Nephron (organoid): ENCODE data around the gene SPATS2L.
A peak's percentile ranks its signal among the peaks of the same experiment; 100 is the strongest.

ENCODE experiments used
- H3K27ac Mint-ChIP-seq, 3 experiments: 2 replicates each; pipeline ENCODE4 v1.8.0; 2020; ENCODE audit warnings: mixed read lengths in 3 of 3, mild to moderate bottlenecking in 2 of 3, moderate library complexity in 1 of 3
- H3K27me3 Mint-ChIP-seq: 2 replicates; pipeline ENCODE4 v1.8.0; 2021; ENCODE audit warnings: low read depth, mild to moderate bottlenecking, moderate library complexity, mixed read lengths
- H3K36me3 Mint-ChIP-seq: 2 replicates; pipeline ENCODE4 v1.8.0; 2020; ENCODE audit warnings: low read depth, mixed read lengths
- H3K4me1 Mint-ChIP-seq: 2 replicates; pipeline ENCODE4 v1.8.0; 2020; ENCODE audit warnings: mixed read lengths
- H3K4me3 Mint-ChIP-seq, 3 experiments: 2 replicates each; pipeline ENCODE4 v1.8.0; 2020; ENCODE audit warnings: mild to moderate bottlenecking in 3 of 3, mixed read lengths in 3 of 3, moderate library complexity in 2 of 3
- H3K9me3 Mint-ChIP-seq: 2 replicates; pipeline ENCODE4 v1.8.0; 2020; ENCODE audit warnings: mixed read lengths
- CTCF ChIP-seq, 3 experiments: fragments of 200-600 bp; sonication (generic); IDR thresholded peaks; one replicate each; pipeline ENCODE4 v1.5.0; 2021; ENCODE audit warnings: antibody characterized with exemption in 3 of 3; ENCODE audit not compliant: unreplicated experiment in 3 of 3

The SPATS2L gene

GRCh38 chr2:200306196-200306930, at the start of gene SPATS2L:
TSS of gene SPATS2L (plus strand) at chr2:200306693. CDS start at chr2:200389245, 82,552 bp downstream.
- Mint-ChIP-seq H3K4me1 (peaks cover 57% of the 10 kb centered on the region), H3K4me3 (peak within 1 kb of the TSS; percentile 86 to 95 (median 94)), H3K27me3 (no peaks in the 10 kb centered on the region), H3K9me3 (no peaks in the 10 kb centered on the region), H3K36me3 (peaks cover 4% of the 10 kb centered on the region), H3K27ac (peak within 1 kb of the TSS; percentile 96 to 98 (median 98))
- TF ChIP-seq CTCF (IDR thresholded peaks at IDR 0.05; ENCODE audit: unreplicated experiment in 3 of 3): no peak

DNA sequence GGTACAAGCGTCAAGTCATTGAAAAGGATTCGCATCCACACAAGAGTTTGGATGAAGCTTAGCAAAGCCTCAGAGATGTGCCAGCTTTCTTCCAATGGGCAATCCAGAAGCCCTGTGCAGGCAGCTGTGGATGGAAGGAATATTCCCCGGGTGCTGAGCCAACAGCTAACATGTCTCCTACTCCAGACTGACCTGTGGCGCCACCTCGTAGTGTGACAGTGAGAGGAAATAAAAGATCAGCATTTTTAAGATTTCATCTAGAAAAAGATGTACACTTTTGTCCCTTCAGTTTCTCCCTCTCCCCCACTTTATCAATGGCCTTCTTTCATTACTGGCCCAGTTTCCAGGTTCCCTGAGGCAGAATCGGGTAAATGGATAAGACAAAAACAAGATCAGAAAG, 48.9 kb upstream of the SPATS2L start:
- Mint-ChIP-seq H3K9me3 (peaks cover 2% of the 10 kb centered on the region), H3K36me3 (no peaks in the 10 kb centered on the region), H3K4me3 (no peak overlapping the region), H3K27ac (no peak overlapping the region), H3K4me1 (peaks cover 11% of the 10 kb centered on the region), H3K27me3 (peaks cover 17% of the 10 kb centered on the region)
- no peak for TF ChIP-seq CTCF (IDR thresholded peaks at IDR 0.05; ENCODE audit: unreplicated experiment in 3 of 3)

- peaks cover 17% of the 10 kb centered on the region for H3K27me3 Mint-ChIP-seq
- no peaks in the 10 kb centered on the region for H3K36me3 Mint-ChIP-seq
- no peak for TF ChIP-seq CTCF (IDR thresholded peaks at IDR 0.05; ENCODE audit: unreplicated experiment in 3 of 3)
- no peak overlapping the region for H3K27ac Mint-ChIP-seq
- peaks cover 2% of the 10 kb centered on the region for H3K9me3 Mint-ChIP-seq
- H3K4me1 Mint-ChIP-seq: peaks cover 7% of the 10 kb centered on the region
- H3K4me3 Mint-ChIP-seq: no peak overlapping the region
These were observed 48.4 kb upstream of the SPATS2L start for GRCh38 chr2:200258081-200258480.

DNA sequence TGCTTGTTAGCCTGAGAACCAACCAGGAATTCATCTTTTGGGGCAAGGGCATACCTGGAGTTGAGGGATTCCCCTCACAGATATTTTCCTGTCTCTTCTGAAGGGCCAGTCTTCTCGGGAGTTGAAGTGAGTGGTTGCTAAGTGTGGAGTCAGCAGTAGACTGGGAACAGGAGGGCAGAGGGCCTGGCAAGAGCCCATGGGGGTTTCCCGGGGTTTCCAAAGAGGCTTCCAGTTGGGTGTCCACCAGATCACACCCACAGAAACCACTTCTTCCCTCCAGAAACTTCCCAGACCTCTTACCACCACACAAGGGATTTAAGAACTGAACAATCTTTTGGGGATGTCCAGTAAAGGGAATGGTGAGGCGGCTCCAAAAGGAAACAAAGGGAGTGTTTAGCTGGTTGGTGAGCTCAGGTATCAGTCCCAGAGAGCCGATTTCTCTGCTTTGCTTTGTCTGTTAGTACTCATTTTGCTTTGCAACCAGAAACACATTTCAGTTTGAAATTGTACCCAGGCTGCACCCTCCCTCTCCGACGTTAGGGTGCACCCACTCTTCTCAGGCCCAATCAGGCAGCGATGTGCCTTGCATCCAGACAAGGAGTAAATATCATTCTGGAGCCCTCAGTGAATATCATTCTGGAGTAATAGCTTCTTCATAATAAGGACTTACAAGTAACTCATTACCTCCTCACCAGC, 47.5 kb upstream of the SPATS2L start:
- Mint-ChIP-seq H3K9me3 (peaks cover 2% of the 10 kb centered on the region), H3K4me1 (no peaks in the 10 kb centered on the region), H3K36me3 (no peaks in the 10 kb centered on the region), H3K27me3 (peaks cover 17% of the 10 kb centered on the region), H3K27ac (no peak overlapping the region), H3K4me3 (no peak overlapping the region)
- TF ChIP-seq CTCF (IDR thresholded peaks at IDR 0.05; ENCODE audit: unreplicated experiment in 3 of 3): no peak

DNA sequence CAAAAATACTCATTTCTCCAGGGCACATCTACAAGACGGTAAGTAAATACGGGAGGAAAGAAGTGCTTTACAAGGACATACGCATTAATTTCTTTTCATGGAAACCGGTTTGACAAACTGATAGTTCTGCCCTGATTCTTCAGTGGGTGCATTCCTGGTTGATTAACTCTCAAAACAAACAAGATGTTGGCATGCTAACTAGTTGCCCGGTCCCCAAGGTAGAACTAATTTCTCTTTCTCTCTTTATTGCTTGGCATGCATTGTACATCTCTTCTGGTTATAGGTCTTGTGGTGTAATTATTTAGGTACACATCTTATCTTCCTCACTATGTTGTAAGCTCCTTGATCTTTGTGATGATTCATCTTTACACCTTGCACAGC, 46.9 kb upstream of the SPATS2L start:
- no peak for TF ChIP-seq CTCF (IDR thresholded peaks at IDR 0.05; ENCODE audit: unreplicated experiment in 3 of 3)
- Mint-ChIP-seq H3K4me3 (no peak overlapping the region), H3K27me3 (peaks cover 17% of the 10 kb centered on the region), H3K9me3 (peaks cover 2% of the 10 kb centered on the region), H3K4me1 (no peaks in the 10 kb centered on the region), H3K27ac (no peak overlapping the region), H3K36me3 (no peaks in the 10 kb centered on the region)
